Choroid plexus epithelial cell (primary cell): ENCODE measurements around the gene TCF7L2.

Experiments
- DNase-seq: peaks from one replicate; pipeline ENCODE4 v3.0.0-alpha.2; 2010; ENCODE audit warnings: low read depth
- H3K4me3 ChIP-seq: 2 replicates; pipeline ENCODE4 v1.5.1; 2011; ENCODE audit warnings: low read depth, mild to moderate bottlenecking, control low read depth, low read length, moderate library complexity
- CTCF ChIP-seq: conservative IDR thresholded peaks from 2 replicates; pipeline ENCODE4 v1.5.1; 2011; ENCODE audit warnings: low read depth, mild to moderate bottlenecking, control low read depth, inconsistent platforms, low read length, moderate library complexity

Gene TCF7L2

DNA sequence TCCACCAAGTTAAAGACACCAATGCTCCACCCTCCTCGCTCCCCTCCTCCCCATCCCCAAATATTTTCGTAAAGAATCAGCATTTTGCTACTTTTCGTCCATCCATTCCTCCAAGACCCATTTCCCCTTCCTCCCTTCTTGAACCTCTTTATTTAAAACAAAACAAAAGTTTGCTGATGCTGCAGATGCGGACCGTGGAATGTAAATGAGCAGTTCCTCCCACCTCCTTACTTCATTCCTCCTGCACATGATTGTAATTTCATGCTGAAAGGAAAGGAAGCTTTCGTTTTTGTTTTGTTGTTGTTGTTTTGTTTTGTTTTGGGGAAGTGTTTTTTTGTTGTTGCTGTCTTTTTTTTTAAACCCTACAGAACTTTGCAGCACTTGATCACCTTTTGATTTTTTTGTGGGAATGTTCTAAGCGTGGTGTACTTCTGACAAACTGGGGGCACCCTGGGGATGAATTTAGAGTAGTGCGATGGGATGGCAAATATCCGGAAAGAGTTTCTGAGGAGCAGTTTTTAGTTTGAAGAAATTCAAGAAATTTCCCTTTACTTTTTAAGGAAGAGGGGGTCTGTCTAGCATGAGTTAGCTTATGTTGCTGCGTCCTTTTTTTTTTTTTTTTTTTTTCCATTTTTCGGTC lies 177.3 kb downstream of the TCF7L2 start:
- peak overlapping the region; percentile 57 for H3K4me3 ChIP-seq
- no peak for TF ChIP-seq CTCF
- peak; percentile 49 for DNase-seq

DNA sequence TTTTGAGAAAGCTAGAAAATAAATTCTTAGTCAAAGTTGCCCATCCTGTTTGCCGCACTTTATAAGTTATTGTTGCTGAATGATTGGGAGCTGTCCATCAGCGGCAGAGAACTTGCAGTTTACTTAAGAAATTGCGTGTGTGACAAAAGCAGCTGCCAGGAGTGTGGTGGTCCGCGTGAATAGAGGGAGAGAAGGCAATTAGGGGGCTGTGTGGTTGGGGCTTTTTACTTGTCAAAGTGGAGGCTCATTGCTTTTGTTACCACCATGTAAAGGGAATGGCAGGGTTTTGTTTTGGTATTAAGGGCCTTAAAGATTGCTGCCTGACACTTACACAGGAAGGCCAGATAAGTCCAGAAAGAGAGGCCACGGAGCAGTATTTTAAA lies 177.8 kb downstream of the TCF7L2 start:
- no peak for TF ChIP-seq CTCF
- no peak for DNase-seq
- H3K4me3 ChIP-seq: no peak overlapping the region

- DNase-seq: peak; percentile 22
- H3K4me3 ChIP-seq: no peak overlapping the region
- no peak for TF ChIP-seq CTCF
Measured at GRCh38 chr10:113128450-113129070, 178.5 kb downstream of the TCF7L2 start.

DNA sequence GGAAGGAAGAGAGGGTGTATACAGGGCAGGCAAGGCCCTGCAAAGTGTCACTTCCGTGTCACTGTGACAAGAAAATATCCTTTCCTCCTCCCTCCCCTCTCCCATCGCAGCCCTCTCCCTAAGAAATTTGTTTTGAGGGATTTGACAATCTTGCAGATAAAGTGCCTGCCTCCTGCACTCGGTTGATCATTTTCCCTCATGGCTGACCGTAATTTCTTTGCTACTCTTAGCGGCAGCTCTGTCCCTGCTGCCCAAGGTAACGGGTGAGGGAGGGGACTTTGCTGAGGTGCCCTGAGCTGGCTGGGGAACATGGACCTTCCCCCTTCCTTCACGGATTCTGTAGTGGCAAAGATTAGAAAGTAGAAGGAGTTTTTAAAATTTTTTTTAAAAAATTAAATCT lies 179.1 kb downstream of the TCF7L2 start:
- DNase-seq: no peak
- no peak for TF ChIP-seq CTCF
- peak overlapping the region; percentile 9 for H3K4me3 ChIP-seq

DNA sequence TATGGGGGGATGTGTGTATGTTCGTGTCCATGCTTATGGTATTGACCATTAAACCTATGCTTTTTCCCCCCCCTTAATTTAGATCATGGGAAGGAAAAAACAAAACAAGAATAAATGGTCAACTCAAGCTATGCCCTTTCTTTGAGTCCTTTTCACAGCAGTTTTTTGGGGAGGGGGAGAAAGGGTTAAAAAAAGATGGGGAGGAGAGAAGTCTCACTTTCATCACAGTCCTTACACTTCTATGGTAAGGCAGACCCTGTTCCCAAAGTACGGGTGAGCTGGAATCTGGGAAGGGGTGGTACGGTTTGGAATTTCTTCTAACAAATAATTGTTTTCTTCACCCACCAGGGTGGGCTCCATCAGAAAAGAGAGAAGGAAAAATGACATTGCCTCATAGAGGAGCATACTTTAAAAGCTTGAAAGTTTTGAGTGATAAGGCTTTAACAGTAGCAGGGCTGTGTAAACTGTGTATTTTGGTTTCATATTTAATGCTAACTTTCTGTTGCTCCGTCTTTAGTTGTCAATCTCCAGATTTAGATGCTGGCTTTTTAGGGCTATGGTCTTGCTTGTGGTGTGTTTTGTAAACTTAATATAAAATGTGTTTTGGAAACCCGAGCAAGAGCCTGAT lies 180.1 kb downstream of the TCF7L2 start:
- TF ChIP-seq CTCF: no peak
- no peak overlapping the region for H3K4me3 ChIP-seq
- no peak for DNase-seq

DNA sequence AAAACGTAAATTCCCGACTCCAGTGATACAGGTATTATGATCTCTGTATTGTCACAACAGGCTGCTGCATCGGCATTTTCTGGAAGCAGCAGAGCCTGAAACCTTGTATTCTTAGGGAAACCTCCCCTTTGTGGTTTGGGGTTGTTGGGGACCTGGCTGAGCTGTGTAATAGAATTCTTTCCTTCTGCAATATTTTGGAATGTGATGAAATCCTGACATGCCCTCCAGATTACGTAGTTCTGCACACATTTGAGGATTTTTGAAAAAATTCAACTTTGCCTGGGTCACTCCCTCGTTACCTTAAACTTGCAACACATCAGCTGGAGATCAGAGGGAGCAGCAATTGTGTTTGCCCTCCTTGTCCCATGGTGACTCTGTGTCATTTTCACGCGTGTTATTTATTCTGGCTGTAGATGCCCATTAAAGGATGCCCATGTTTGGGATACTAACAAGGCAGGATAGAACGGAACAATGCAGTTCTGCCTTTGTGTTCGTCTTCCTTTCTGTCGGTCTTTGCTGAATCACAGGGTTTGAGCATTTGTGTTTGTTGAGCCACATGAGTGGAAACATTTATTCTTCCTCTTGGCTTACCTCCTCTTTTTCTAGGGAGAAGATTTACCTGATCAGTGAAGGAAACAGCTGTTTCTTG lies 181.7 kb downstream of the TCF7L2 start:
- peak; percentile 92 for DNase-seq
- H3K4me3 ChIP-seq: no peak overlapping the region
- TF ChIP-seq CTCF: no peak
